Activated CD4-positive, alpha-beta T cell treated with anti-CD3 and anti-CD28 coated beads for 1 hour (primary cell): ENCODE measurements around the gene LIFR.
"Not testable (repeated sequence)": the region's sequence is repeated elsewhere in the genome, so short reads cannot be mapped to it uniquely, and the experiment has no call there.

ENCODE experiments used
- DNase-seq: peaks from one replicate; pipeline ENCODE4 v3.0.0-alpha.2; 2020

Gene LIFR

GRCh38 chr5:38579105-38579504 is 22.7 kb upstream of the LIFR start:
- DNase-seq = no peak

DNA sequence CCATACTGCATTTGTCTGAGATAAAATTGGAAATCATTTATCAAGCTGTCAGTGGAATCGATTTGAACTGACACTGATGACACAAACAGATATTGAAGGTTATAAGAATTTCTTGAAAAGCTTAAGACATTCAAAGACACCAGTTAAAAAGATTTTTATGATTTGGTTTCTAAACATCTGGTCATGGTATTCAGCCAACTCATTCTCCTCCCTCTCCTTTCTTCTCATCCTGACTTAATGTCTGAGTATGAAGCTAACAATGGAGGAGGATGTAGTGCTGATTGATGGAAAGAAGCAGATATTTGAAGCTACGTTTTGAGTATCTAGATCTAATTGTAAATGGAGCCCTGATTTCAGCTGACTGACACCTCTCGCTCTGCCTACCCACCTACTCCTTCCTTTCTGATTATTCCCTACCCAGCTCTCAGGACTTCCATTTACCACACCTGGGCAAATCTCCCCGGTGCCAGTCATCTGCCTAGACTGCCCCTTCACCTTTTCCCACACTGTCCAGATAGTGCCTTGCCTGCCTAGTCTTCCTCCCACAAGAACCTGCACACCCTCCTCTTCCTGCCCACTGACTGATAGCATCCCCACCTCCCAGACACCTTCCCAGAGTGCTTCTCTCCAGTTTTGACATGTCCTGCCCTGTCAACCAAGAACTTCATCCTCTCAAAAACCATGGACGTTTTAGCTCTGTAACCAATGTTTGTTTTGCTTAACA is 20.7 kb upstream of the LIFR start:
- no peak for DNase-seq

GRCh38 chr5:38576442-38576841 is 20.0 kb upstream of the LIFR start:
- DNase-seq = no peak

GRCh38 chr5:38575476-38575875 is 19.0 kb upstream of the LIFR start:
- no peak for DNase-seq

GRCh38 chr5:38574009-38574408 is 17.6 kb upstream of the LIFR start:
- DNase-seq = no peak

GRCh38 chr5:38573521-38573920 is 17.1 kb upstream of the LIFR start:
- DNase-seq = no peak

DNA sequence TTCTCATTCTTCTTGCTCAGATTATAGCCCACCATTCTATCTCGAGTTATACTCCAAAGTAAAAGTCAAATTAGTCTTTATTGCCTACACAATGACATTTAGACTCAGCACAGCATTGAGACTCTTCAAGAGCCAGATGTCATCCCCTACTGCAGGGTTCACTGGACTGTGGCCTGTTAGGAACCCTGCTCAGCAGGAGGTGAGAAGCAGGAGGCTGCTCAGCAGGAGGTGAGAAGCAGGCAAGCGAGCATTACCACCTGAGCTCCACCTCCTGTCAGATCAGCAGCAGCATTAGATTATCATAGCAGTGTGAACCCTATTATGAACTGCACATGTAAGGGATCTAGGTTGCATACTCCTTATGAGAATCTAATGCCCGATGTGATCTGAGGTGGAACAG is 12.7 kb upstream of the LIFR start:
- DNase-seq = no peak

DNA sequence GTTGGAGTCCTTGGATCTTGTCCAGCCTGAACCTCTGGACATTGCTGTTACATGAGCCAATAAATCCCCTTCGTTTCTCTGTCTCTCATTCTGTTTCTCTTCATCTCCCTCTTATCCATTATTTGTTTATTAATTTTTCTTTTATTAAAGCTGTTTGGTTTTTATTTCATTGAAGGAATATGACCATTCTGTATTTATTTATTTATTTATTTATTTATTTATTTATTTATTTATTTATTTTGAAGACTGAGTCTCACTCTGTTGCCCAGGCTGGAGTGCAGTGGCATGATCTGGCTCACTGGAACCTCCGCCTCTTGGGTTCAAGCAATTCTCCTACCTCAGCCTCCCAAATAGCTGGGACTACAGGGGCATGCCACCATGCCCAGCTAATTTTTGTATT is 10.9 kb upstream of the LIFR start:
- not testable (repeated sequence) for DNase-seq

- DNase-seq = no peak
These were observed 7.2 kb upstream of the LIFR start for GRCh38 chr5:38563624-38564023.

DNA sequence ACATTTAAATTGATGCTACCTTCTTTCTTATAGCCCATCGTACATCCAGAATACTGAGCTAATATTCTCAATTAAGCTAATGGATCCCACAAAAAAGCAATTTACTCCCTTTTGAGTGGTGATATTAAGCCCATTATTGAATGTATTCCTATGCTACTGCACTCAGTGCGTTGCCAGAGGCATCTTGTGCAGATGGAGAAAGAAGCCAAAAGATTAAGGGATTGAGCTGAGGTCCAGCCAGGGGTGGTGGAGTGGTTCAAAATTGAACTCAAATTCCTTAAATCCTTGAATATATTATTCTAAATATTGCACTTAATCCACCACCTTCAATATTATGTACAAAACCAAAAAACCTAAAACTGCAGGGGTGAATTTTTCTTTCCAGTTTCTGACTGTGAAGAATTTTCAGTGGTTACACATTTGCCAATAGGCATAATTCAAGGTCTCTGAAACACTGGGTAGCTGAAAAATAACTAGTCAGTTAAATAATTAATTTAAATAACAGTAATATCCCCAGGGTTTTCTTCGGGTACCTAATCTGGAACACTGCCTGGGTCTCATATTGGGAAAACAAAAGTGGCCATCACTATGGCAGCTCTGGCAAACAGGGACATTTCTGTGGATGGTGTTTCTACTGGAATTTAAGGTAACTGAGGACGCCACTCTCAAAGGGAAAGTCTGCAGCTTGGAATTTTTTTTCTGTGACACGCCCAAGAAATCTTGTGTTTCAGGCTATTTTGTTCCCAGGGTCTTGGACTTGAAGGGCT is 6.2 kb upstream of the LIFR start:
- DNase-seq = no peak

DNA sequence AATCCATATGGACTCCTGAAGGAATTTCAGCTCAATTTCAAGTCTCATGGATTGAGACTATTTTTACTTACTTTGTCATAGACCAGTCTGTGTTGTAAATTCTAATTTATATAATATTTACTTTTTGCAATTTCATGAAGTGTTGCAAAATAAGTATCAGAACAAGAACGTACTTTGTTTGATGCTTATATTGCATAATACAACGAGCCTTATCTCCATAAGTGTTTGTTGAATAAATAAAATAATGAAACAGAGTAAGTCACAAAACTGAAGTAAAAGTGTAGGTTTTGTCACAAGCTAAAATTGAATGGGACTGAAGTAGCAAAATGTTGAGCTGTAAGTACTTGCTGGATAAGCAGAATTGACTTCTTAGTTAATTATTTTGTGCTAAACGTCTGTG is 3.0 kb upstream of the LIFR start:
- no peak for DNase-seq

DNA sequence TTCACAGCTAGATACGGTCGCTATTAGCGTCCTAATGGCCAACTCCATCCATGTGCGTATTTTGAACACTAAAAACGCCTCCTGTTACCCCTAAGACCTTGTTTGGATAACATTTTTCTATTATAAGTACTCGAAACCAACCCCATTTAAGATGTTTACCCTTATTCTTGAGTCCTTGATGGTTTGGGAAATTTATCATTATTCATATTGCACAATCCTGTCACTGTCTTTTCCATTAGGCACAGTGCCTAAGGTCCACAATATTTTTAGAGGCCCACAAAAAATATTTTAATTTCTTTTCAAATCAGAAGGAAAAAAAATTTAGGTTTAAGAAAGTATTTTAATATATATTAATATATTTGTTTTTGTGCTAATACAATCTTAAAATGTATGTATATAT is 1.3 kb upstream of the LIFR start:
- DNase-seq = no peak

DNA sequence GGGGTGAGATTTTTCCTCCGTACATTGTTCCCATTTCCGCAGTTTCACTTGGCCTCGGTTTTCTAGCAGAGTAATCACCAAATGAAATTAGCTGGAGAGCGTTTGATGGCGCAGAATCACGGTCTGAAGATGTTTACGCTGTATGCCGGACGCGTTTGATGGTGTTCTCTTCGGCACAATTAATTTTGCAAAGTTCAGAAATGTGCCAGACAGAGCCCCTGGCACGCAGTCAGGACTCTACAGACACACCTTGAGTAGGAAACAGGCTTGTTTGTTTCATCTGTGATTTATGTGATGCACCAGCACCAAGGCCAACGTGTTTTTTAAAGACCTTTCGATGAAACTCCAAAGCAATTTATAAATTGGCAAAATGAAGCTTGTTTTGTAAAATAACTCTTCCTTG is 863 bp upstream of the LIFR start:
- no peak for DNase-seq

DNA sequence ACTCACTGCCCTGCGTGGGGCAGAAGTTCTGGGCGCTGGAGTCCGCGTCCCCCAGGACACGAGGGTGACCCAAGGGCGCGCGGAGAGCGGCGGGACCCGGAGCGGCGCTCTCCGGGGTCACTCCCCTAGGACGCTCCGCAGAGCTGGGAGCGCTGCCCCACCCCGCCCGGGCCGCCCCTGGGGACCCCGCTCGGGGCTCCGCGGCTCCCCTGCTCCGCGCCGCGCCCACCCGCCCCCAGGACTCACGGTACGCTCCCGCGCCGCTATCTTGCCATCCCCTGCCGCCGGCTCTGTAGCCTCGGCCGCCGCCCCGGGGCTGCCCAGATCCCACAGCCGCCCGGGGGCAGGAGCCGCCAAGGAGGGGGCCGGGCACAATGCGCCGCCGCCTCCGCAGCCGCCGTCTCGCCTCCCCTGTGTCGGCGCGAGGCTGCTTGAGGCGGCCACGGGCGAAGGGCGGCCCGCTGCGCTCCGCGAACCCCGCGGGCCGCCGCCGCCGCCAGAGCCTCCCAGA is 303 bp downstream of the LIFR start:
- no peak for DNase-seq

DNA sequence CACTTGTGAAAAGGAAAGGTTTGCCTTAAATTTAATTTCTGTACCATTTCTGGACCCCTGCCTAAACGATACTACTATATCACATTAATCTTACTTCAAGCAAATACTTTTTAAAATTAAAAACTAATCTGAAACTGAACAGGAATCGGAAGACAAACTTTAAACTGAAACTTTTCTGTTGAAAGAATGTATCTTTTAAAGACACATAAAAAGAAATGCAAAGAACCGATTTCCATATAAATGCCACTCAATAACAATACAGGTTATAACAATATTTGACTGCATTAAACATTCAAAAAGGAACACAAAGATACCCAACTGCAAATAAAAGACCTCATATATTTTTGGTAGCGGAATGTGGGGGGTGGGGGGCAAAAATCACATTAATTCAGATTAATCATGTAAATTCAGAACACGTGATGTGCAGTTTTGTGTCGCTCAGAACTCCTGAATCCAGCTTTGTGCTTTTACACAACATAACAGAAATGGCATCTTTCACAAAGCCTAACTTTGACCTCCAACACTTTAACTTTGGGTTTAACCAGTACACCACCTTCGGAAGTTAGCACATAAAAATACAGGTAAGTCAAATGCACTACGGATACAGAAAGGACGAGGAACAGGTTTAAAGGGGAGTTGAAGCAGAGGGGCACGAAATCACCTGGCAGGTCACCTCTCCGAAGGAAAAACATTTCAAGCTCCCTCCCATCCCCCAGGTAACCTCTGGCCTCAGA is 925 bp downstream of the LIFR start:
- DNase-seq = no peak

GRCh38 chr5:38554861-38555260 is 1.6 kb downstream of the LIFR start:
- no peak for DNase-seq

DNA sequence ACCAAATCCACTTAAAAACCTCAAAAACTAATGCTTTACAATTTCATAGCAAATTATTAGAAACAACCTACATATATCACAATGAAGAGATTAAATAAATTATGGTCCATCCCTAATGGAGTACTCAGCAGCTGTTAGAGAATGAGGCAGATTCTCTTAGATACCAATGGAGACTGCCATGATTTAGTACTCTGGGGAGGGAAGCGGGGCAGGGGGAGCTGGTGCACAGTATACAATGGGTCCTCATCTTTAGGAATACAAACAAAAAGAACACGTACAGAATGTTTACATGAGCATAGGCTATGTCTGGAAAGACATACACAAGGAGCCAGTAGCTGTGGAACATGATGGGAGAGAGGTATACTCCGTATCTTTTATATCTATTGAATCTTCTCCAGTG is 2.0 kb downstream of the LIFR start:
- DNase-seq = no peak

GRCh38 chr5:38553001-38553521 is 3.4 kb downstream of the LIFR start:
- no peak for DNase-seq

DNA sequence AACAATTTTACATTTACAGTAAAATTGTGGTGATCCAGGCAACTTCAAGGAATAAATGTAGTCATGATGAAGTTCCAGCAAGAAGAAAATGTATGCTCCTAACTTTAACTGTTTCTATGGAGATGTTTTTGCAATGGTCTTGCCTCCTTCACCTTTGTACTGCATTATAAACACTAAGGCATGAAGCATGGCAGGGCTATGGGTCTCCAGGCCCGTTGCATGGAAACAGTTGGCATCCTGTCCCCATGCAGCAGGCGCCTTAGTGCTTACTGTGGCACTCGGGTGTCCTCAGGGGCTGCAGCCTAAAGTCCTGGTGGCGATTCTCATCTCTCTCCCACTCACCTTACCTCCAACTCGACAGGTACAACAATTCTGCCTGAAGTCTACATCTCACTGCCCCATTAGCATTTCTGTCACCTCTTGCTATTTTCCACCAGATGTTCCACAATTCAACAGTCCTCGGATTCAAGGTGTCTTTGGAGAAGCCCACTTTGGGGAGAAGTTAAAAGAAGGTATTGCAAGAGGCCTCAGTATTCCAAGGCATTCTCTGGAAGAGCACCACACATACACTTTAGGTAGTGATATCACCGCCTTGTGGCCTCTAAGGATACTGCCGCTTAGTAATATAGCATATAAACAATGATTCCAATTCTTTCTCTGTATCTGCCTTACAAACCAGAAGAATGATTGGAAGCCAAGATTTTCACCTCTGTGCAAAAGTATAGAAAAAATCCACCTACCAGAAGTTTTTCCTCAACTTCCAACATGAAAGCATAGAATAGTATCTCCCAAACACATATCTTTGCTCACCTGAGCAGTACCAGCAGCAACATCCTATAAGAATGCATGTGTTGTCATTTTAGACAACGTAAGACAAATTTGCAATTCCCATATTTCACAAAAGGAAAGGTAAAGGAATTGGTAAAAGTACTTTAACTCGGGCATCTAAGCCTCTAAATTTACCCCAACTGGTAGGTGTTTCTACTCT is 5.1 kb downstream of the LIFR start:
- DNase-seq = no peak

- DNase-seq = no peak
These were observed 8.2 kb downstream of the LIFR start for GRCh38 chr5:38548064-38548759.

DNA sequence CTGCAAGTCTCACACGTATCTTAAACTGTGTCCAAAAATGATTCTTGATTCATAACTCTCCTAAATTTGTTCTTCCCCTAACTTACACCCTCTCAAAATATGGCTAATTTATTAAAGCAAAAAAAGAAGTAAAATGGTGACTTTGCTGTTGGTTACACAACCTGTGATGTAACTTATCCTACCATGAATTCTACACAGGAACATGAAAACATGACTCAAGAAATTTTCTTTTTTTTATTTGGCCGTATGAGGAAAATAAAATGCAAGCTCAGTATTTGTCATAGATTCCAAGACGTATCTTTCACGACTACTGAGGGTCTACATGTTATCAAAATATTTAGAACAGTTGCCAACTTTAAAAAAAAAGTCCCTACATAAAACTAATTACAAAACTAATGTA is 9.2 kb downstream of the LIFR start:
- no peak for DNase-seq
